ENCODE measurements around the gene TMEM184C. TPM values are rescaled to one million over a fixed set of nuclear protein-coding genes. Genes with fewer than 3 reads are reported as not detected.
A peak's percentile ranks its signal among the peaks of the same experiment; 100 is the strongest.

TMEM184C gene
- total and polyA plus RNA-seq, 2 of the 8 experiments (the other 6 are each of a cell fraction or from before 2014, with no cell fraction given), result 11.1 to 42.4 TPM

- Histone ChIP-seq H2BK15ac (ENCODE audit: low read length) (no peak overlapping the region), H4K20me1 (replicated peaks in 1 of 2; ENCODE audit: control insufficient read depth in 1 of 2, insufficient read depth in 2 of 2, low read length in 2 of 2) (no peaks in the 10 kb centered on the region), H4K91ac (replicated peaks; ENCODE audit: insufficient read length, low read length) (no peak overlapping the region), H3K4me2 (ENCODE audit: insufficient read depth in 1 of 2, low read depth in 2 of 2, low read length in 2 of 2) (no peak overlapping the region), H3K4ac (replicated peaks; ENCODE audit: insufficient read length, low read depth, low read length) (peak overlapping the region; percentile 48), H3K18ac (ENCODE audit: extremely low read depth, low read length) (no peak overlapping the region), H3K4me1 (replicated peaks in 1 of 4; ENCODE audit: control insufficient read depth in 3 of 4, insufficient read depth in 4 of 4, low read length in 3 of 4) (peaks cover 0 to 3% (median 0%) of the 10 kb centered on the region in 4 experiments; a peak in 1 of 7 replicates), H4K5ac (ENCODE audit: insufficient read length, low read depth, low read length) (no peak overlapping the region), H3K14ac (ENCODE audit: insufficient read length) (no peak overlapping the region), H3K9ac (replicated peaks in 1 of 4; ENCODE audit: extremely low read depth in 1 of 4, low read depth in 3 of 4, low read length in 3 of 4) (no peak overlapping the region), H3K36me3 (ENCODE audit: control insufficient read depth in 2 of 4, insufficient read depth in 4 of 4, low read length in 3 of 4) (no peaks in the 10 kb centered on the region), H3K23me2 (ENCODE audit: low read depth, low read length) (no peaks in the 10 kb centered on the region), H2AK5ac (ENCODE audit: low read depth, low read length) (no peak overlapping the region), H3K79me2 (ENCODE audit: control insufficient read depth in 1 of 2, insufficient read depth in 2 of 2, low read length in 2 of 2) (no peaks in the 10 kb centered on the region), H3K9me3 (ENCODE audit: insufficient read depth in 2 of 2, low read depth in 1 of 2, low read length in 1 of 2) (peaks cover 3 to 4% of the 10 kb centered on the region in 2 experiments; a peak in 2 of 4 replicates), H3K27ac (ENCODE audit: low read depth, low read length) (no peak overlapping the region), H2BK5ac (ENCODE audit: low read depth, low read length) (no peak overlapping the region), H4K8ac (ENCODE audit: extremely low read depth, insufficient read depth, low read length) (no peak overlapping the region; the same call in 1 of the 2 replicates), H3K4me3 (ENCODE audit: extremely low read depth in 1 of 4, insufficient read depth in 2 of 4, low read depth in 3 of 4, low read length in 4 of 4) (no peak overlapping the region), H3K56ac (replicated peaks; ENCODE audit: insufficient read length, low read depth, low read length) (no peak overlapping the region), H3K23ac (ENCODE audit: insufficient read length) (no peak overlapping the region), H3K79me1 (ENCODE audit: low read depth, low read length) (no peaks in the 10 kb centered on the region), H2BK12ac (ENCODE audit: low read depth, low read length) (no peak overlapping the region), H2AFZ (ENCODE audit: low read length) (peak overlapping the region; percentile 11; the same call in 1 of the 2 replicates), H2BK120ac (replicated peaks; ENCODE audit: low read depth, low read length) (no peak overlapping the region), H3K27me3 (replicated peaks in 1 of 4; ENCODE audit: control insufficient read depth in 3 of 4, extremely low read depth in 1 of 4, insufficient read depth in 3 of 4, low read length in 3 of 4) (no peaks in the 10 kb centered on the region), H2BK20ac (ENCODE audit: low read length) (no peak overlapping the region)
- 87% methylated on average over 1 of the region's 1 CpG; no CpG with 5 or more reads in 1 of the 2 experiments for WGBS, 2 experiments (ENCODE audit: extremely low coverage in 1 of 2, insufficient coverage in 1 of 2, insufficient read length in 1 of 2, insufficient replicate concordance in 2 of 2, low coverage in 1 of 2, low lambda C conversion rate in 2 of 2, missing lambda C conversion rate in 1 of 2)
- TF ChIP-seq JUND (IDR thresholded peaks at IDR 0.05; ENCODE audit: low read length) (no peak), BACH1 (IDR thresholded peaks at IDR 0.05; ENCODE audit: low read length) (no peak), KDM1A (IDR thresholded peaks at IDR 0.05; ENCODE audit: borderline replicate concordance, low read length) (no peak), RBBP5 (IDR thresholded peaks at IDR 0.05; ENCODE audit: borderline replicate concordance, low read depth, low read length) (no peak), PHF8 (conservative IDR thresholded peaks at IDR 0.05; ENCODE audit: low read depth, low read length) (no peak), E2F6 (IDR thresholded peaks at IDR 0.05) (no peak), EP300 (IDR thresholded peaks at IDR 0.05; ENCODE audit: borderline replicate concordance in 1 of 2, low read depth in 2 of 2, low read length in 2 of 2) (no peak), SRF (IDR thresholded peaks at IDR 0.05; ENCODE audit: low read depth, low read length) (no peak), SUZ12 (IDR thresholded peaks at IDR 0.05; ENCODE audit: low read length) (no peak), ZNF274 (IDR thresholded peaks at IDR 0.05; ENCODE audit: borderline replicate concordance, extremely low read depth, low read length) (no peak), SP4 (IDR thresholded peaks at IDR 0.05; ENCODE audit: low read length) (no peak), POLR2AphosphoS5 (IDR thresholded peaks at IDR 0.05; ENCODE audit: low read depth, low read length) (no peak), RXRA (IDR thresholded peaks at IDR 0.05; ENCODE audit: insufficient read depth, low read depth, low read length) (no peak), EZH2 (IDR thresholded peaks at IDR 0.05; ENCODE audit: low read depth, low read length, severe bottlenecking) (no peak)
- ChIA-PET CTCF (ENCODE audit: partially characterized antibody) (interaction anchor here (0.6 to 3.1 kb wide), 38 partner anchors 8 to 570 kb away, joined by 3 to 32 read pairs (median 4); partner anchors contain the start of gene EDNRA), POLR2A (ENCODE audit: partially characterized antibody) (interaction anchor here (1.2 kb wide), 1 partner anchor 245 kb away, joined by 3 read pairs; no protein-coding TSS in a partner anchor)
- DNase-seq (ENCODE audit: low read depth in 1 of 2, low spot score in 2 of 2) (no peak), FAIRE-seq (no peak)
Measured at GRCh38 chr4:147589586-147589985, 27.6 kb upstream of the TMEM184C start.

Data from H1 (cell line).